Skeletal muscle cell (primary cell): ENCODE measurements around the gene PAK4.
"Not testable (repeated sequence)": the region's sequence is repeated elsewhere in the genome, so short reads cannot be mapped to it uniquely, and the experiment has no call there.

Source experiments
- DNase-seq: peaks from one replicate; pipeline ENCODE4 v3.0.0-alpha.2; 2010; ENCODE audit warnings: low read depth
- H3K4me3 ChIP-seq: 2 replicates; pipeline ENCODE4 v1.5.1; 2011; ENCODE audit warnings: low read depth, mild to moderate bottlenecking, control low read depth, low read length, moderate library complexity

Gene PAK4

GRCh38 chr19:39218230-39219007 lies 92.8 kb downstream of the PAK4 start:
- H3K4me3 ChIP-seq, result no peak overlapping the region
- DNase-seq, result no peak

- not testable (repeated sequence) for H3K4me3 ChIP-seq, DNase-seq
These were observed 93.5 kb downstream of the PAK4 start for GRCh38 chr19:39219108-39219507.

- H3K4me3 ChIP-seq, result no peak overlapping the region
- DNase-seq, result no peak
These were observed 98.2 kb downstream of the PAK4 start for GRCh38 chr19:39223703-39224279.

- no peak overlapping the region for H3K4me3 ChIP-seq
- no peak for DNase-seq
These were observed 99.3 kb downstream of the PAK4 start for GRCh38 chr19:39224910-39225309.
